Neural progenitor cell (in vitro differentiated cells): ENCODE measurements around the gene ITPR1.

Experiments used
- EZH2 ChIP-seq: fragments of 200-600 bp; sonication (generic); IDR thresholded peaks from 2 replicates; pipeline ENCODE4 v1.6.1; 2017; ENCODE audit warnings: antibody characterized with exemption, mild to moderate bottlenecking, moderate library complexity
- EZH2phosphoT487 ChIP-seq: fragments of 200-600 bp; sonication (generic); IDR thresholded peaks from 2 replicates; pipeline ENCODE4 v1.6.1; 2017; ENCODE audit warnings: antibody characterized with exemption
- TF ChIP-seq, protein P1 (sequence below): fragments of 200-600 bp; sonication (generic); IDR thresholded peaks from 2 replicates; pipeline ENCODE4 v1.5.1; 2017; ENCODE audit warnings: antibody characterized with exemption, mild to moderate bottlenecking

- TF ChIP-seq, protein P1, sequence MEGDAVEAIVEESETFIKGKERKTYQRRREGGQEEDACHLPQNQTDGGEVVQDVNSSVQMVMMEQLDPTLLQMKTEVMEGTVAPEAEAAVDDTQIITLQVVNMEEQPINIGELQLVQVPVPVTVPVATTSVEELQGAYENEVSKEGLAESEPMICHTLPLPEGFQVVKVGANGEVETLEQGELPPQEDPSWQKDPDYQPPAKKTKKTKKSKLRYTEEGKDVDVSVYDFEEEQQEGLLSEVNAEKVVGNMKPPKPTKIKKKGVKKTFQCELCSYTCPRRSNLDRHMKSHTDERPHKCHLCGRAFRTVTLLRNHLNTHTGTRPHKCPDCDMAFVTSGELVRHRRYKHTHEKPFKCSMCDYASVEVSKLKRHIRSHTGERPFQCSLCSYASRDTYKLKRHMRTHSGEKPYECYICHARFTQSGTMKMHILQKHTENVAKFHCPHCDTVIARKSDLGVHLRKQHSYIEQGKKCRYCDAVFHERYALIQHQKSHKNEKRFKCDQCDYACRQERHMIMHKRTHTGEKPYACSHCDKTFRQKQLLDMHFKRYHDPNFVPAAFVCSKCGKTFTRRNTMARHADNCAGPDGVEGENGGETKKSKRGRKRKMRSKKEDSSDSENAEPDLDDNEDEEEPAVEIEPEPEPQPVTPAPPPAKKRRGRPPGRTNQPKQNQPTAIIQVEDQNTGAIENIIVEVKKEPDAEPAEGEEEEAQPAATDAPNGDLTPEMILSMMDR, result no peak
- TF ChIP-seq EZH2 (no peak), EZH2phosphoT487 (no peak)
Observed at GRCh38 chr3:4674216-4674615, 181.1 kb downstream of the ITPR1 start.
